ENCODE measurements around the gene SPINT1. TPM values are rescaled to one million over a fixed set of nuclear protein-coding genes. Genes with fewer than 3 reads are reported as not detected.

The SPINT1 gene
- total and polyA plus RNA-seq, 10 donors = 4.8 to 25.8 (median 8.6) TPM

- no peak overlapping the region for H3K27ac ChIP-seq
- TF ChIP-seq POLR2A (IDR thresholded peaks at IDR 0.05) = no peak
- TF ChIP-seq CTCF (IDR thresholded peaks at IDR 0.05 in 8 of 11, conservative IDR thresholded peaks at IDR 0.05 in 3 of 11) = no peak
- no peak for TF ChIP-seq POLR2AphosphoS5 (IDR thresholded peaks at IDR 0.05)
- H3K36me3 ChIP-seq = no peaks in the 10 kb centered on the region
- H3K4me1 ChIP-seq = peaks cover 0 to 24% (median 15%) of the 10 kb centered on the region in 6 donors
- WGBS, 5 donors = 72 to 88% (median 82%) methylated on average over 5 of the region's 5 CpGs
- intact Hi-C loops (cut with DNase I; ENCODE audit: low total_unique reads) = no loop called here
- H3K9me3 ChIP-seq = no peaks in the 10 kb centered on the region
- DNase-seq = no peak
- H3K4me3 ChIP-seq = no peak overlapping the region
- peaks cover 0 to 26% (median 5%) of the 10 kb centered on the region in 7 donors for H3K27me3 ChIP-seq (replicated peaks in 1 of 7)
These were observed 25.8 kb downstream of the SPINT1 start for GRCh38 chr15:40869686-40870085.

GRCh38 chr15:40870716-40871115, 26.9 kb downstream of the SPINT1 start:
- TF ChIP-seq POLR2AphosphoS5 (IDR thresholded peaks at IDR 0.05) (no peak), CTCF (IDR thresholded peaks at IDR 0.05 in 8 of 11, conservative IDR thresholded peaks at IDR 0.05 in 3 of 11) (no peak), POLR2A (IDR thresholded peaks at IDR 0.05) (no peak)
- no peaks in the 10 kb centered on the region for H3K9me3 ChIP-seq
- peaks cover 0 to 27% (median 5%) of the 10 kb centered on the region in 7 donors for H3K27me3 ChIP-seq (replicated peaks in 1 of 7)
- H3K4me3 ChIP-seq = no peak overlapping the region
- H3K4me1 ChIP-seq = peaks cover 0 to 24% (median 15%) of the 10 kb centered on the region in 6 donors
- intact Hi-C loops (cut with DNase I; ENCODE audit: low total_unique reads) = no loop called here
- H3K27ac ChIP-seq = no peak overlapping the region
- WGBS, 5 donors = 82 to 100% (median 96%) methylated on average over 1 of the region's 1 CpG
- no peak for DNase-seq
- no peaks in the 10 kb centered on the region for H3K36me3 ChIP-seq

DNA sequence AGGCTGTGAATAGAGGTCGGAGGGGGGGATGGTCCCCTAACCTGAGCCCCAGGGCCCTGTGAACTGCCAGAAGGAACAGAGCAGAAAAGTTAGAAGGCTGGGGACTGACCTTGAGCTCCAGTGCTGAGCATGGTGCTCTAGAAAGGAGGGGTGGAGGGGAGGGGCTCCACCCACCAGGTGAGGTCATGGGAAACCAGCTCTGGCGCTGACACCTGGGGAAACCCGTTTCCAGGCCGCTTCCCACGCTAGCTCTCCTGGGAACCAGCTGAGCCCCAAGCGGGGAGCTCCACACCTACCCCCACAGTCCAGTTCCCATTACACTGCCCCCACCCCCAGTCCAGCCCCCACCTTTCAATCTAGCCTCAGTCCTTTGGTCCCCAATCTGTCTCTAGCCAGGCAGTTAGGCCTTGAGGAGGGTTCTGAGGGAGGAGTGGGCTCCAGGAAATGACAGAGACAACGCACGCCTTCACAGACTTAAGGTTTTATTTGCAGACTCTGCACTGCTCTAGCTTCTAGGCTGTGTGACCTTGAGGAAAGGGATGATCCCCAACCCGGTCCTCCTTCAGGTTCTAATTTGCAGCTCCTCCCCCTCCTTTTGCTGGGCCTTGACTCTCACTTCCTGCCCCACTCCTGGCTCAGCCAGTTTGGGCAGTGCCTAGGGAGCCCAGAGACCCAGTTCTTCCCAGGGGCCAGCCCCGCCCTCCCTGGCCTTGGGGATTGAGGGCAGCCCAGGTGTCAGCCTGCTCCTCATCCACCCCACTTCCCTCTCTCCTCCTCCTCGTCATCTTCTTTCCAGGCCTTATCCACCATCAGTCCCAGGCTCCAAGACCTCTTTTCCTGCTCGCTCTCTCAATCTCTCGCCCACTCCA, 28.1 kb downstream of the SPINT1 start:
- Histone ChIP-seq H3K27me3 (replicated peaks in 1 of 7) (peaks cover 0 to 27% (median 5%) of the 10 kb centered on the region in 7 donors), H3K9me3 (no peaks in the 10 kb centered on the region), H3K27ac (no peak overlapping the region), H3K36me3 (no peaks in the 10 kb centered on the region), H3K4me3 (no peak overlapping the region), H3K4me1 (peaks cover 0 to 24% (median 15%) of the 10 kb centered on the region in 6 donors)
- 79 to 83% (median 81%) methylated on average over 12 to 13 of the region's 13 CpGs for WGBS, 5 donors
- no peak for TF ChIP-seq CTCF (IDR thresholded peaks at IDR 0.05 in 8 of 11, conservative IDR thresholded peaks at IDR 0.05 in 3 of 11)
- no peak for TF ChIP-seq POLR2A (IDR thresholded peaks at IDR 0.05)
- intact Hi-C loops (cut with DNase I; ENCODE audit: low total_unique reads) = no loop called here
- no peak for DNase-seq
